Esophagus (tissue), 2 donors: ENCODE data around the gene CASP8. TPM values are rescaled to one million over a fixed set of nuclear protein-coding genes. Genes with fewer than 3 reads are reported as not detected.

Source experiments
- H3K27ac ChIP-seq, 2 donors: one replicate each; pipeline ENCODE4 v1.5.1; 2013; ENCODE audit warnings: low read depth in 2 of 2, mild to moderate bottlenecking in 2 of 2, inconsistent platforms in 1 of 2, low read length in 1 of 2, moderate library complexity in 1 of 2
- H3K27me3 ChIP-seq, 2 donors: one replicate each; pipeline ENCODE4 v1.6.1; 2013; ENCODE audit warnings: low read length in 2 of 2, control low read depth in 1 of 2, mild to moderate bottlenecking in 1 of 2; ENCODE audit not compliant: insufficient read depth in 2 of 2, control insufficient read depth in 1 of 2
- H3K36me3 ChIP-seq, 2 donors: one replicate each; pipeline ENCODE4 v1.6.1; 2013; ENCODE audit warnings: low read length in 1 of 2; ENCODE audit not compliant: control insufficient read depth in 2 of 2, insufficient read depth in 2 of 2
- H3K4me1 ChIP-seq, 2 donors: one replicate each; pipeline ENCODE4 v1.6.1; 2013; ENCODE audit warnings: low read length in 1 of 2; ENCODE audit not compliant: control insufficient read depth in 2 of 2, insufficient read depth in 2 of 2
- H3K4me3 ChIP-seq, 2 donors: one replicate each; pipeline ENCODE4 v1.5.1; 2013; ENCODE audit warnings: low read length in 2 of 2, mild to moderate bottlenecking in 2 of 2, low read depth in 1 of 2, moderate library complexity in 1 of 2
- H3K9me3 ChIP-seq, 2 donors: one replicate each; pipeline ENCODE4 v1.6.1; 2013; ENCODE audit warnings: mild to moderate bottlenecking in 2 of 2, low read depth in 1 of 2, low read length in 1 of 2, moderate library complexity in 1 of 2; ENCODE audit not compliant: control insufficient read depth in 2 of 2, insufficient read depth in 1 of 2
- WGBS, 2 donors: extraction: QIAGEN DNeasy Blood & Tissue Kit; methylation state at CpG; one replicate each; pipeline ENCODE4 v1.1.7; 2013; 5-methylcytosine and 5-hydroxymethylcytosine counted together
- polyA plus RNA-seq, 2 donors: library from polyadenylated mRNA; stranded (reverse); fragments of 200-250 nt; gene quantifications; one replicate each; pipeline ENCODE4 v1.2.3, GENCODE V29; 2013
- donor health status: healthy with polysubstance abuse.
- donor health status: Bipolar disorder and iron deficiency.

The CASP8 gene
- polyA plus RNA-seq, 2 donors: 12.8 to 19.6 TPM

DNA sequence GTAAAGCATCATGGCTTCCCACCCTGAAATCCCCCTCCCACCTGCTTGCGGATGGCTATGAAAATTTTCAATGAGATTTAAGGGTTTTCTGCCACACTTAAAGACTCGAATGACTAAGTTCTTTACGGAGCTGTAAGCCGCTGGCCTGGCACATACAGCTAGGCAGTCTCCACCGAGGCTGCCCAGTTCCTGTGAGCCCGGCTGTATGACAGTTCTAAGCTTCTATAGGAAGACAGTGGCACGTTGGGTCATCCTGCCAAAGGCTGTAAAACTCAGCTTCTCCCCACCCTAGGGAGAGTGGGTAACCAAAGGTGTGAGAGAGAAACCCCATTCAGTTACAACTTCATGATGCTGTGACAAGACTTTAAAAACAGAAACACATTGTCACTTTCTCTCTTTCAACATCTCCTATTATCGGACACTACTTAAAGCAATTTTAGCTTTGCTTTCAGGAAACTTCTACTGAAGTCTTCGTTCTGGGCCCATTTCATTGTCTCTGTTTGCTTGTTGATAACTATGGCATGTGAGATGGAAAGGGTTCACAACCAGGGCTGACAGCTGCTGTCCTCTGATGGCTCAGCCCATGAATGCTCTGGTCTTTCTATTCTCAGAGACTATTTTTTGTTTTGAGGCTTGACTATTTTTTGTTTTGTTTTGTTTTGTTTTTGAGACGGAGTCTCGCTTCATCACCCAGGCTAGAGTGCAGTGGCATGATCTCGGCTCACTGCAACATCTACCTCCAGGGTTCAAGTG, 7.1 kb downstream of the CASP8 start:
- no peaks in the 10 kb centered on the region for H3K27me3 ChIP-seq
- WGBS, 2 donors: 86 to 89% methylated on average over 12 of the region's 12 CpGs
- no peaks in the 10 kb centered on the region for H3K4me1 ChIP-seq
- peaks cover 0 to 20% of the 10 kb centered on the region in 2 donors for H3K36me3 ChIP-seq
- H3K27ac ChIP-seq: no peak overlapping the region
- no peak overlapping the region for H3K4me3 ChIP-seq
- no peaks in the 10 kb centered on the region for H3K9me3 ChIP-seq

DNA sequence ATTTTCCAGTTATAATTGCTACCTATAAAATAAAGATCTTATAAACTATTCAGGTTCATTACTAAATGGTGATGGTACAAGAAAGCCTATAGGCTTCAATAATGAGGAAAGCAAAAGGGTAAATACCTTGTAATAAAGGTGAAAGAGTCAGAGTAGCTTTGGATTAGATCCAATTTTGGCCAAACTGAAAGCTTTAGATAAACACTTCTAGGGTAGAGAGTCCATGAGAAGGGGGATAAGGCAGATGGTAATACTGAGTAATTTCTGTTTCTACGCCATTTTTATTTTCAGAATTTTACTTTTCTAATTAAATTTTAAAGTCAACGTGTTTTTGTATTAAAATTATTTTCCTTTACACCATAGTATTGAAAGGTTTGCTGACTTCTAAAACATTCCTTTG, 9.4 kb downstream of the CASP8 start:
- peaks cover 0 to 22% of the 10 kb centered on the region in 2 donors for H3K36me3 ChIP-seq
- no peak overlapping the region for H3K27ac ChIP-seq
- 88 to 98% methylated on average over 2 of the region's 2 CpGs for WGBS, 2 donors
- H3K9me3 ChIP-seq: no peaks in the 10 kb centered on the region
- no peak overlapping the region for H3K4me3 ChIP-seq
- no peaks in the 10 kb centered on the region for H3K27me3 ChIP-seq
- H3K4me1 ChIP-seq: no peaks in the 10 kb centered on the region

DNA sequence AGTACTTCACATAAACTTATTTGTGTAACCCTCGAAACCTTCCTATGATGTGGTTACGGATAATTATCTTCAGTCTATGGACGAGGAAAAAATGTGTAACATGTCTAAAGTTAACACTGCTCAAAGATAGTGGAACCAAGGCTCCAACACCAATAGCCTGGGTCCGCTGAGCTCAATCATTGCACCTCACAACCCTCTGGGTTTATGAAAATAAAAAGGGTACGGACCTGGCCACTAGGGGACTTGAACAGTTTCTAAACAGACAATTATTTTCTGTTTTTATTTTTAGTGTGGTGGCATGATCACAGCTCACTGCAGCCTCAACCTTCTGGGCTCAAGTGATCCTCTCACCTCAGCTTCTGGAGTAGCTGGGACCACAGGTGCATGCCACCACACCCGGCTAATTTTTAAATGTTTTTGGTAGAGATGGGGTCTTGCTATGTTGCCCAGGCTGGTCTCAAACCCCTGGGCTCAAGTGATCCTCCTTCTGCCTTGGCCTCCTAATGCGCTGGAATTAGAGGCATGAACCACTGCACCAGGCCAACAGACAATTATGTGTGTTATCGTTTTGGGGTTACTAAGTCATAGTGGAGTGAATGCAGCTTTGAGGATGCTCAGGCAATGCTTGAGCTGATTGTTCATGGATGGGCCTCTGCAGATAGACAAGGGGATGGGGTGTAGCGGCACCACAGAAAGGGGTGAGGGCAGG, 10.1 kb downstream of the CASP8 start:
- Histone ChIP-seq H3K4me3 (no peak overlapping the region), H3K4me1 (no peaks in the 10 kb centered on the region), H3K36me3 (peaks cover 0 to 22% of the 10 kb centered on the region in 2 donors), H3K27me3 (no peaks in the 10 kb centered on the region), H3K9me3 (no peaks in the 10 kb centered on the region), H3K27ac (no peak overlapping the region)
- WGBS, 2 donors: 89 to 94% methylated on average over 9 of the region's 9 CpGs

DNA sequence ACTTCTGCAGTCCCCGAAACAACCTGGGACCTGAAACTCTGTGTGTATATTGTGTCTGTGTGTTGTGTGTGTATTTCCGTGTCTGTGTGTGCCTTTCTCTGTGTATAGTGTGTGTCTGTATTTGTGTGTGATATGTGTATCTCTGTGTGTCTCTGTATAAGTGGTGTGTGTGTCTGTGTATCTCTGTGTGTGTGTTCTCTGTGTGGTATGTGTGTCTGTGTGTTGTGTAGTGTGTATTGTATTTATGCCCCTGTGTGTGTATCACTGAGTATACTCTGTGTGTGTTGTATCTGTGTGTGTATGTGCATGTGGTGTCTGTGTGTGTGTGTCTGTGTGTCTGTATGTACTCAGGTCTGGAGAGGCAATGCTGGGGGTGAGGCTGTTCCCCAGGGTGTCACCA, 11.6 kb downstream of the CASP8 start:
- 94 to 96% methylated on average over 2 of the region's 2 CpGs for WGBS, 2 donors
- H3K36me3 ChIP-seq: peaks cover 0 to 23% of the 10 kb centered on the region in 2 donors
- H3K27ac ChIP-seq: no peak overlapping the region
- H3K27me3 ChIP-seq: no peaks in the 10 kb centered on the region
- no peak overlapping the region for H3K4me3 ChIP-seq
- H3K4me1 ChIP-seq: no peaks in the 10 kb centered on the region
- H3K9me3 ChIP-seq: no peaks in the 10 kb centered on the region

DNA sequence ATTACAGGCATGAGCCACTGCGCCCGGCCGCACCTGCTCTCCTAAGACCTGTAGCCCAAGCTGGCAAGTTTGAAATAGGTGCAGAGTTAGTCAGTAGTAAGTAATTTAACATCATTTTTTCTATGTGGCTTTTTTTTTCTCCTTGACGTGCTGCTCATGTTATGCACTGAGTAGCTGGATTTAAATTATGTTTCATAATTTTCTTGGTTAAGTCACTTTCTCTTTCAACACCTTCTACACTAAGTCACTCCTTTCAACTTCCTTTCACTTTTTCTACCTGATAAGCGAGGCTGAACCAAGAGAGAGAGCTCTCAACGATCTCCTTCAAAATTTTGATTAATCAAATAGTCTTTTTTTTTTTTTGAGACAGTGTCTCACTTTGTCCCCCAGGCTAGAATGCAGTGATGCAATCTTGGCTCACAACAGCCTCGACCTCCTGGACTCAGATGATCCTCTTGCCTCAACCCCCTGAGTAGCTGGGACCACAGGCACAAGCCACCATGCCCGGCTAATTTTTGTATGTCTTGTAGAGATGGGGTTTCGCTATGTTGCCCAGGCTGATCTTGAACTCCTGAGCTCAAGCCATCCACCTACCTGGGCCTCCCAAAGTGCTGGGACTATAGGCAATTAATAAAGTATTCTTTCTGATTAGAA, 13.1 kb downstream of the CASP8 start:
- Histone ChIP-seq H3K4me3 (no peak overlapping the region), H3K9me3 (no peaks in the 10 kb centered on the region), H3K4me1 (no peaks in the 10 kb centered on the region), H3K27me3 (no peaks in the 10 kb centered on the region), H3K36me3 (peaks cover 0 to 19% of the 10 kb centered on the region in 2 donors), H3K27ac (no peak overlapping the region)
- 85% methylated on average over 9 of the region's 9 CpGs for WGBS, 2 donors

DNA sequence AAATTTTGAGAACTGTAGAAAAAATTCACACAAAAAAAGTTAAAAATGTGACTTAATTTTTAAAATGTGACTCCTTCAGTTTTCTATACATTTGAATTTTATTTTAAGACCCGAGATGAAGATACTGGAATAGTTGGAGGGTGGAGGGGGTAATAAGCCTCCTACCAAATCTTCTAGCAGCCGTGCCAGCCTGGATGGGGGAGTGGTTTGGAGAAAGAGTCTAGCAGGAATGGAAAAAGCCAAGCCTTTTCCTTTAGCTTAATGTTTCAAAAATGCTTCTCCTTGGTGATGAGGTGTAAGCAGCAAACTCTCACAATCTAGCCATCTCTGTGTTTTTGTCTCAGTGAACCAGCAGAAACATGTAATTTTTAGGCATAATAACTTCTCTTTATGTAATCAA, 14.7 kb downstream of the CASP8 start:
- no peaks in the 10 kb centered on the region for H3K4me1 ChIP-seq
- H3K4me3 ChIP-seq: no peak overlapping the region
- no peaks in the 10 kb centered on the region for H3K9me3 ChIP-seq
- H3K36me3 ChIP-seq: peaks cover 0 to 16% of the 10 kb centered on the region in 2 donors
- no peak overlapping the region for H3K27ac ChIP-seq
- no peaks in the 10 kb centered on the region for H3K27me3 ChIP-seq
- WGBS, 2 donors: 81% methylated on average over 2 of the region's 2 CpGs

DNA sequence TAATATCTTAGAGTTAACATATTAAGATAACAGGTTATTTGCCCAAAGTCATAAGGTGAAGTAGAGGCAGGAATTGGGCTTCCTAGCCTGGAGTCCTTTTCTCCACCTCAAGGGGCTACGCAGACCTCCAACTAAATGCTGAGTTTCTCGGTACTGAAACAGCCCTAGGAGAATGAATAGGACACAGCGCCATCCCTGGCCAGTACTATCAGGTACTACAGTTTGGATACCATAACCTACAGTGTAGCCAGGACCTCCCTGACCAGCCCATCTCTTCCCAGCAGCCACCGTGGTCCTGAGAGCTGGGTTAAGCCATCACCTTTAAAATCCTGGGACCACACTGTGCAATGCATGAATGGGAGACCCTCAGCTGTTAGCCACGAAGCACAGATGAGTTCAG, 15.7 kb downstream of the CASP8 start:
- peaks cover 0 to 12% of the 10 kb centered on the region in 2 donors for H3K36me3 ChIP-seq
- no peaks in the 10 kb centered on the region for H3K9me3 ChIP-seq
- H3K27me3 ChIP-seq: no peaks in the 10 kb centered on the region
- no peak overlapping the region for H3K27ac ChIP-seq
- no peak overlapping the region for H3K4me3 ChIP-seq
- no peaks in the 10 kb centered on the region for H3K4me1 ChIP-seq
- WGBS, 2 donors: 73 to 80% methylated on average over 5 of the region's 5 CpGs

DNA sequence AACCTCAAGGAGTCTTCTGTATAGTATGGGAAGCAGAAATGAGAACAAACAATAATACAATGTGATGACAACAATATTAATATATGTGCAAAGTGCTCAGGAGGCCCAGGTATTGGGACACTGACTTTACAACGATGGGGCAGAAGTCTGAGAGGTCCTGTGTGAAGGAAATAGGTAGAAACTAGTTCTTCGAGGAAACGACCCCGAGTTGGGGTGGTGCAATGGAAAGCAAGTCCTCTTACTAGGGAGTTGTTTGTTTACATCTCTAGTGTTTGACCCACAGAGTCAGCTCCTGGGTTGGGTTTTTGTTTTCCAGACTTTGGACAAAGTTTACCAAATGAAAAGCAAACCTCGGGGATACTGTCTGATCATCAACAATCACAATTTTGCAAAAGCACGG, 16.2 kb downstream of the CASP8 start:
- 86 to 92% methylated on average over 6 of the region's 6 CpGs for WGBS, 2 donors

DNA sequence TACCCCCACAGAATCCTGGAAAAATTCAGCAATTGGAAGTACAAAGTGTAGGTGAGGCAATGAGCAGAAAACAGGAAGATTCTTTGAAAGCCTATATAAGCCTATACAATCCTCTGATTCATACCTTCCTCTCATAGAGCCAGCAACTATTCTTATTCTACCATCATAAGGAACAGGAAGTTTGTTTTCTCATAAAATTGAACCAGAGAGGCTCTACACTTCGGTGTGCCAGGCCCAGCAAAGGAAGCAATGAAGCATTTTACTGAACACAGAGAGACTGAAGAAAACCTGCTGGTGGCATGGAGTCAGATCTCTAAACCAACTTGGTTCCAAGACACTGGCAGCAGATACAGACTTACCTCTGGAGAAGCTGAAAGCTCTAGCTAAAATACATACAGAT, 18.7 kb downstream of the CASP8 start:
- H3K9me3 ChIP-seq: no peaks in the 10 kb centered on the region
- no peaks in the 10 kb centered on the region for H3K27me3 ChIP-seq
- no peak overlapping the region for H3K4me3 ChIP-seq
- 56 to 70% methylated on average over 1 of the region's 1 CpG for WGBS, 2 donors
- H3K4me1 ChIP-seq: no peaks in the 10 kb centered on the region
- H3K27ac ChIP-seq: peak overlapping the region; percentile 56 to 85
- peaks cover 0 to 5% of the 10 kb centered on the region in 2 donors for H3K36me3 ChIP-seq

More for the DNA sequence above, 16.2 kb downstream of the CASP8 start:
- no peak overlapping the region for H3K27ac ChIP-seq
- no peaks in the 10 kb centered on the region for H3K4me1 ChIP-seq
- H3K4me3 ChIP-seq: no peak overlapping the region
- H3K9me3 ChIP-seq: no peaks in the 10 kb centered on the region
- no peaks in the 10 kb centered on the region for H3K27me3 ChIP-seq
- peaks cover 0 to 12% of the 10 kb centered on the region in 2 donors for H3K36me3 ChIP-seq
